Subcutaneous adipose tissue (tissue), 4 donors: ENCODE data around the gene TGFA. TPM values are rescaled to one million over a fixed set of nuclear protein-coding genes. Genes with fewer than 3 reads are reported as not detected.

Experiments used
- CTCF ChIP-seq: fragments of 450-650 bp; IDR thresholded peaks from one replicate; pipeline ENCODE4 v1.5.1; 2016; ENCODE audit warnings: low read depth, mild to moderate bottlenecking, control low read depth, antibody characterized with exemption, moderate library complexity
- total RNA-seq, 4 donors: library from RNA; depleted of rRNA; stranded (reverse); fragments of >200 nt; gene quantifications; one replicate each; pipeline ENCODE4 v1.1.0, GENCODE V29; 2016

TGFA gene
- total RNA-seq, 4 donors from 2014 or later: 1.1 to 3.6 (median 2.0) TPM

GRCh38 chr2:70508711-70509462 lies 44.7 kb downstream of the TGFA start:
- TF ChIP-seq CTCF: no peak

- TF ChIP-seq CTCF: no peak
These were observed 47.8 kb downstream of the TGFA start for GRCh38 chr2:70505613-70506391.

- no peak for TF ChIP-seq CTCF
These were observed 48.9 kb downstream of the TGFA start for GRCh38 chr2:70504750-70505149.

GRCh38 chr2:70503896-70504295 lies 49.7 kb downstream of the TGFA start:
- no peak for TF ChIP-seq CTCF

GRCh38 chr2:70501728-70502127 lies 51.9 kb downstream of the TGFA start:
- no peak for TF ChIP-seq CTCF

GRCh38 chr2:70501215-70501614 lies 52.4 kb downstream of the TGFA start:
- no peak for TF ChIP-seq CTCF

GRCh38 chr2:70499253-70499652 lies 54.4 kb downstream of the TGFA start:
- no peak for TF ChIP-seq CTCF
